IMR-90 (cell line): ENCODE results near the gene NR5A2. TPM values are rescaled to one million over a fixed set of nuclear protein-coding genes. Genes with fewer than 3 reads are reported as not detected.

Source experiments
- ATAC-seq: fragments of 200-7000 bp; cut with Tn5 transposase; 2 replicates; pipeline ENCODE4 v1.9.1; 2020; ENCODE audit warnings: low read depth, mild to moderate bottlenecking, moderate library complexity
- BruUV-seq: library from RNA; stranded (reverse); fragments of 400-500 nt; replicated peaks from 2 replicates; lab custom pipeline; 2021; lab: Mats Ljungman, UMichigan
- CTCF ChIA-PET: fragments of 300-600 bp; formaldehyde crosslinking; extraction: SDS; loops from one replicate; lab custom pipeline; 2021; ENCODE audit warnings: antibody characterized with exemption; lab: Yijun Ruan, JAX
- POLR2A ChIA-PET: fragments of 300-600 bp; sonication (Branson Sonifier 250); formaldehyde crosslinking; loops from one replicate; lab custom pipeline; 2022; ENCODE audit warnings: antibody characterized with exemption; ENCODE audit not compliant: unreplicated experiment; lab: Charles Lee
- DNase-seq: peaks from one replicate; pipeline ENCODE4 v3.0.0; 2013
- H2AFZ ChIP-seq: replicated peaks from 2 replicates; pipeline ENCODE3; 2013; ENCODE audit warnings: low read length, mild to moderate bottlenecking; ENCODE audit not compliant: poor library complexity
- H2AK5ac ChIP-seq: 2 replicates; pipeline ENCODE4 v1.6.1; 2013; ENCODE audit warnings: low read depth, low read length, inconsistent platforms
- H2AK9ac ChIP-seq: replicated peaks from 2 replicates; pipeline ENCODE3; 2013; ENCODE audit warnings: mild to moderate bottlenecking, low read depth, low read length, moderate library complexity; ENCODE audit not compliant: poor library complexity
- H2BK120ac ChIP-seq: 2 replicates; pipeline ENCODE4 v1.6.1; 2013; ENCODE audit warnings: low read depth, low read length, inconsistent platforms
- H2BK15ac ChIP-seq: 3 replicates; pipeline ENCODE4 v1.6.1; 2013; ENCODE audit warnings: low read depth, low read length, inconsistent platforms
- H2BK20ac ChIP-seq: 2 replicates; pipeline ENCODE4 v1.6.1; 2013; ENCODE audit warnings: low read depth, mild to moderate bottlenecking, inconsistent platforms, low read length, moderate library complexity
- H2BK5ac ChIP-seq: 2 replicates; pipeline ENCODE4 v1.6.1; 2013; ENCODE audit warnings: mild to moderate bottlenecking, low read depth, low read length, inconsistent platforms; ENCODE audit not compliant: poor library complexity, severe bottlenecking
- H3K14ac ChIP-seq: replicated peaks from 2 replicates; pipeline ENCODE4 v1.6.1; 2013; ENCODE audit warnings: low read depth, low read length, inconsistent platforms
- H3K18ac ChIP-seq: 2 replicates; pipeline ENCODE4 v1.6.1; 2013; ENCODE audit warnings: low read depth, low read length, control low read depth
- H3K23ac ChIP-seq: 2 replicates; pipeline ENCODE4 v1.6.1; 2013; ENCODE audit warnings: low read depth, low read length, inconsistent platforms
- H3K27ac ChIP-seq: 2 replicates; pipeline ENCODE4 v1.5.1; 2013; ENCODE audit warnings: mild to moderate bottlenecking, control low read depth, low read length; ENCODE audit not compliant: insufficient read depth
- H3K27me3 ChIP-seq: 2 replicates; pipeline ENCODE4 v1.6.1; 2013; ENCODE audit warnings: low read length; ENCODE audit not compliant: control insufficient read depth, insufficient read depth
- H3K36me3 ChIP-seq: 2 replicates; pipeline ENCODE4 v1.6.1; 2013; ENCODE audit warnings: low read length, mixed read lengths; ENCODE audit not compliant: control insufficient read depth, insufficient read depth
- H3K4ac ChIP-seq: 2 replicates; pipeline ENCODE4 v1.6.1; 2013; ENCODE audit warnings: low read depth, low read length, inconsistent platforms
- H3K4me1 ChIP-seq: 2 replicates; pipeline ENCODE4 v1.6.1; 2013; ENCODE audit warnings: low read length, mixed read lengths; ENCODE audit not compliant: control insufficient read depth, insufficient read depth
- H3K4me2 ChIP-seq: 2 replicates; pipeline ENCODE4 v1.6.1; 2013; ENCODE audit warnings: low read depth, mild to moderate bottlenecking, control low read depth, low read length, moderate library complexity
- H3K4me3 ChIP-seq: 2 replicates; pipeline ENCODE4 v1.5.1; 2013; ENCODE audit warnings: low read depth, mild to moderate bottlenecking, control low read depth, low read length, moderate library complexity; ENCODE audit not compliant: insufficient read depth
- H3K56ac ChIP-seq: 2 replicates; pipeline ENCODE4 v1.6.1; 2013; ENCODE audit warnings: low read length, inconsistent platforms; ENCODE audit not compliant: insufficient read depth; ENCODE audit errors: extremely low read depth
- H3K79me1 ChIP-seq, 2 experiments: 2 replicates each; pipeline ENCODE4 v1.6.1; 2013; ENCODE audit warnings: low read length in 2 of 2, inconsistent platforms in 1 of 2, low read depth in 1 of 2
- H3K9ac ChIP-seq: 2 replicates; pipeline ENCODE4 v1.6.1; 2013; ENCODE audit warnings: low read depth, low read length, control low read depth
- H3K9me1 ChIP-seq: 2 replicates; pipeline ENCODE4 v1.6.1; 2013; ENCODE audit warnings: low read length, inconsistent platforms; ENCODE audit not compliant: insufficient read depth
- H3K9me3 ChIP-seq: 2 replicates; pipeline ENCODE4 v1.6.1; 2013; ENCODE audit warnings: low read length; ENCODE audit not compliant: control insufficient read depth, insufficient read depth
- H4K20me1 ChIP-seq: 2 replicates; pipeline ENCODE4 v1.6.1; 2013; ENCODE audit warnings: low read length, inconsistent platforms; ENCODE audit not compliant: insufficient read depth
- H4K5ac ChIP-seq: 2 replicates; pipeline ENCODE4 v1.6.1; 2013; ENCODE audit warnings: mild to moderate bottlenecking, low read depth, low read length, control low read depth
- H4K8ac ChIP-seq, 2 experiments: 2 replicates each; pipeline ENCODE4 v1.6.1; 2013; ENCODE audit warnings: low read depth in 2 of 2, low read length in 2 of 2, control low read depth in 1 of 2, inconsistent platforms in 1 of 2
- H4K91ac ChIP-seq: 2 replicates; pipeline ENCODE4 v1.6.1; 2013; ENCODE audit warnings: low read depth, low read length, inconsistent platforms; ENCODE audit not compliant: insufficient read depth
- BHLHE40 ChIP-seq: fragments of 150-350 bp; IDR thresholded peaks from 2 replicates; pipeline ENCODE4 v1.6.1; 2016; ENCODE audit warnings: mild to moderate bottlenecking, low read depth, low read length
- CEBPB ChIP-seq: IDR thresholded peaks from 2 replicates; pipeline ENCODE4 v1.6.1; 2012; ENCODE audit warnings: low read depth, low read length, improper control_type of control experiment
- CHD1 ChIP-seq: IDR thresholded peaks from 2 replicates; pipeline ENCODE4 v1.6.1; 2012; ENCODE audit warnings: low read depth, low read length, improper control_type of control experiment
- FOS ChIP-seq: fragments of 150-350 bp; IDR thresholded peaks from 2 replicates; pipeline ENCODE4 v1.6.1; 2016; ENCODE audit warnings: low read depth, low read length
- MAFK ChIP-seq: IDR thresholded peaks from 2 replicates; pipeline ENCODE4 v1.6.1; 2012; ENCODE audit warnings: low read depth, low read length, improper control_type of control experiment
- MAZ ChIP-seq: IDR thresholded peaks from 2 replicates; pipeline ENCODE4 v1.6.1; 2012; ENCODE audit warnings: low read depth, mild to moderate bottlenecking, low read length, improper control_type of control experiment, moderate library complexity, borderline replicate concordance
- MXI1 ChIP-seq: IDR thresholded peaks from 2 replicates; pipeline ENCODE4 v1.6.1; 2012; ENCODE audit warnings: low read depth, mild to moderate bottlenecking, low read length, moderate library complexity, borderline replicate concordance
- NFE2L2 ChIP-seq: fragments of 150-350 bp; IDR thresholded peaks from 2 replicates; pipeline ENCODE4 v1.6.1; 2016; ENCODE audit warnings: low read depth, mild to moderate bottlenecking, low read length
- POLR2A ChIP-seq: IDR thresholded peaks from 2 replicates; pipeline ENCODE4 v1.6.1; 2012; ENCODE audit warnings: mild to moderate bottlenecking, low read depth, low read length
- RAD21 ChIP-seq: IDR thresholded peaks from 2 replicates; pipeline ENCODE4 v1.6.1; 2012; ENCODE audit warnings: low read length, improper control_type of control experiment
- RCOR1 ChIP-seq: IDR thresholded peaks from 2 replicates; pipeline ENCODE4 v1.6.1; 2012; ENCODE audit warnings: mild to moderate bottlenecking, low read length, improper control_type of control experiment; ENCODE audit not compliant: insufficient replicate concordance
- RFX5 ChIP-seq: IDR thresholded peaks from 2 replicates; pipeline ENCODE4 v1.8.0; 2012; ENCODE audit warnings: low read depth, mild to moderate bottlenecking, low read length, moderate library complexity
- SMC3 ChIP-seq: fragments of 150-350 bp; IDR thresholded peaks from 2 replicates; pipeline ENCODE4 v1.6.1; 2016; ENCODE audit warnings: low read depth, mild to moderate bottlenecking, antibody characterized with exemption, low read length, moderate library complexity
- whole genome bisulfite sequencing, 2 experiments: methylation state at CpG; one replicate each; pipeline versions ENCODE4 v1.1.5 to v1.1.7; 2013; ENCODE audit warnings: missing lambda C conversion rate in 2 of 2; ENCODE audit not compliant: insufficient read length in 1 of 2; ENCODE audit errors: extremely low coverage in 2 of 2; 5-methylcytosine and 5-hydroxymethylcytosine counted together
- dilution Hi-C: fragments of 300-500 bp; cut with HindIII; formaldehyde crosslinking; loops from one replicate; pipeline ENCODE4 v1.14.3; 2018; ENCODE audit warnings: low sequenced_read_pairs; ENCODE audit not compliant: unreplicated experiment
- in situ Hi-C: fragments of 300-500 bp; cut with MboI; formaldehyde crosslinking; loops from 3 replicates; pipeline ENCODE4 v1.14.3; 2019; ENCODE audit warnings: low sequenced_read_pairs, inconsistent platforms, mixed read lengths
- intact Hi-C: fragments of 100-400 bp; cut with micrococcal nuclease; formaldehyde crosslinking; loops from 2 replicates; pipeline ENCODE4 v1.10.0; 2022
- polyA plus RNA-seq, 3 experiments: library from polyadenylated mRNA; depleted of rRNA; stranded (reverse); fragments of >200 nt; gene quantifications; 2 replicates each; pipeline ENCODE4 v1.2.3, GENCODE V29; 2012; ENCODE audit warnings: low replicate concordance in 1 of 3
- total RNA-seq: library from RNA; depleted of rRNA; stranded (reverse); fragments of >200 nt; gene quantifications from 2 replicates; pipeline ENCODE4 v1.2.3, GENCODE V29; 2012
- TF ChIP-seq, protein P1 (sequence below): fragments of 150-350 bp; IDR thresholded peaks from 2 replicates; pipeline ENCODE4 v1.6.1; 2016; ENCODE audit warnings: low read depth, mild to moderate bottlenecking, low read length, moderate library complexity, borderline replicate concordance
- TF ChIP-seq, protein P2 (sequence below): conservative IDR thresholded peaks from 2 replicates; pipeline ENCODE4 v1.5.1; 2012; ENCODE audit warnings: mild to moderate bottlenecking, low read depth, low read length, improper control_type of control experiment
- TF ChIP-seq, protein P3 (sequence below): fragments of 150-350 bp; IDR thresholded peaks from 2 replicates; pipeline ENCODE4 v1.6.1; 2017; ENCODE audit warnings: mild to moderate bottlenecking, antibody characterized with exemption, low read length, low read depth

Gene NR5A2
- total and polyA plus RNA-seq, 2 of the 4 experiments (the other 2 are of a cell fraction) = 0.03 to 0.18 TPM

GRCh38 chr1:200022239-200022804 is 5.2 kb upstream of the NR5A2 start:
- ATAC-seq (no peak), DNase-seq (no peak)
- Histone ChIP-seq H4K5ac (no peak overlapping the region), H3K9ac (no peak overlapping the region), H3K4me1 (no peaks in the 10 kb centered on the region), H2AFZ (no peak overlapping the region), H3K9me1 (no peaks in the 10 kb centered on the region), H3K56ac (no peak overlapping the region), H2AK5ac (no peak overlapping the region), H3K79me1 (no peaks in the 10 kb centered on the region), H3K4ac (no peak overlapping the region), H3K27ac (no peak overlapping the region), H2BK15ac (no peak overlapping the region), H4K20me1 (no peaks in the 10 kb centered on the region), H3K4me2 (no peak overlapping the region), H3K23ac (no peak overlapping the region), H4K8ac (no peak overlapping the region), H2AK9ac (no peak overlapping the region), H3K9me3 (no peaks in the 10 kb centered on the region), H3K4me3 (no peak overlapping the region), H2BK5ac (no peak overlapping the region), H2BK120ac (no peak overlapping the region), H3K27me3 (peaks cover 15% of the 10 kb centered on the region), H3K18ac (no peak overlapping the region), H3K14ac (no peak overlapping the region), H2BK20ac (no peak overlapping the region), H4K91ac (no peak overlapping the region), H3K36me3 (no peaks in the 10 kb centered on the region)
- in situ Hi-C loops (no loop called here), dilution Hi-C loops (no loop called here), intact Hi-C loops (no loop called here)
- TF ChIP-seq MAZ = no peak
- TF ChIP-seq BHLHE40 = no peak
- TF ChIP-seq RCOR1 = no peak
- no peak for TF ChIP-seq RAD21
- no peak for TF ChIP-seq POLR2A
- TF ChIP-seq, protein P1, sequence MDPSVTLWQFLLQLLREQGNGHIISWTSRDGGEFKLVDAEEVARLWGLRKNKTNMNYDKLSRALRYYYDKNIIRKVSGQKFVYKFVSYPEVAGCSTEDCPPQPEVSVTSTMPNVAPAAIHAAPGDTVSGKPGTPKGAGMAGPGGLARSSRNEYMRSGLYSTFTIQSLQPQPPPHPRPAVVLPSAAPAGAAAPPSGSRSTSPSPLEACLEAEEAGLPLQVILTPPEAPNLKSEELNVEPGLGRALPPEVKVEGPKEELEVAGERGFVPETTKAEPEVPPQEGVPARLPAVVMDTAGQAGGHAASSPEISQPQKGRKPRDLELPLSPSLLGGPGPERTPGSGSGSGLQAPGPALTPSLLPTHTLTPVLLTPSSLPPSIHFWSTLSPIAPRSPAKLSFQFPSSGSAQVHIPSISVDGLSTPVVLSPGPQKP = no peak
- TF ChIP-seq, protein P2, sequence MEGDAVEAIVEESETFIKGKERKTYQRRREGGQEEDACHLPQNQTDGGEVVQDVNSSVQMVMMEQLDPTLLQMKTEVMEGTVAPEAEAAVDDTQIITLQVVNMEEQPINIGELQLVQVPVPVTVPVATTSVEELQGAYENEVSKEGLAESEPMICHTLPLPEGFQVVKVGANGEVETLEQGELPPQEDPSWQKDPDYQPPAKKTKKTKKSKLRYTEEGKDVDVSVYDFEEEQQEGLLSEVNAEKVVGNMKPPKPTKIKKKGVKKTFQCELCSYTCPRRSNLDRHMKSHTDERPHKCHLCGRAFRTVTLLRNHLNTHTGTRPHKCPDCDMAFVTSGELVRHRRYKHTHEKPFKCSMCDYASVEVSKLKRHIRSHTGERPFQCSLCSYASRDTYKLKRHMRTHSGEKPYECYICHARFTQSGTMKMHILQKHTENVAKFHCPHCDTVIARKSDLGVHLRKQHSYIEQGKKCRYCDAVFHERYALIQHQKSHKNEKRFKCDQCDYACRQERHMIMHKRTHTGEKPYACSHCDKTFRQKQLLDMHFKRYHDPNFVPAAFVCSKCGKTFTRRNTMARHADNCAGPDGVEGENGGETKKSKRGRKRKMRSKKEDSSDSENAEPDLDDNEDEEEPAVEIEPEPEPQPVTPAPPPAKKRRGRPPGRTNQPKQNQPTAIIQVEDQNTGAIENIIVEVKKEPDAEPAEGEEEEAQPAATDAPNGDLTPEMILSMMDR = no peak
- TF ChIP-seq, protein P3, sequence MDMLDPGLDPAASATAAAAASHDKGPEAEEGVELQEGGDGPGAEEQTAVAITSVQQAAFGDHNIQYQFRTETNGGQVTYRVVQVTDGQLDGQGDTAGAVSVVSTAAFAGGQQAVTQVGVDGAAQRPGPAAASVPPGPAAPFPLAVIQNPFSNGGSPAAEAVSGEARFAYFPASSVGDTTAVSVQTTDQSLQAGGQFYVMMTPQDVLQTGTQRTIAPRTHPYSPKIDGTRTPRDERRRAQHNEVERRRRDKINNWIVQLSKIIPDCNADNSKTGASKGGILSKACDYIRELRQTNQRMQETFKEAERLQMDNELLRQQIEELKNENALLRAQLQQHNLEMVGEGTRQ = no peak
- TF ChIP-seq SMC3 = no peak
- TF ChIP-seq RFX5 = no peak
- TF ChIP-seq CEBPB = no peak
- no peak for TF ChIP-seq MXI1
- TF ChIP-seq CHD1 = no peak
- TF ChIP-seq FOS = no peak
- TF ChIP-seq MAFK = no peak
- TF ChIP-seq NFE2L2 = no peak
- WGBS, 2 experiments = no CpG with 5 or more reads among the region's 4 CpGs
- ChIA-PET POLR2A (no interaction called here), CTCF (no interaction called here)
- no TSS peak for BruUV-seq
